Dermis microvascular lymphatic vessel endothelial cell (primary cell): ENCODE measurements around the gene DENND2C. TPM values are rescaled to one million over a fixed set of nuclear protein-coding genes. Genes with fewer than 3 reads are reported as not detected.

Source experiments
- DNase-seq, 2 donors: peaks; one replicate each; pipeline versions ENCODE4 v3.0.0 to v3.0.0-alpha.2; 2010; ENCODE audit warnings: low read depth in 2 of 2
- total RNA-seq: library from RNA; depleted of rRNA; stranded (reverse); fragments of >200 nt; gene quantifications from 2 replicates; pipeline ENCODE4 v1.2.1, GENCODE V29; 2014

The DENND2C gene
- total RNA-seq, 1 donor from 2014 or later: 4.0 TPM

DNA sequence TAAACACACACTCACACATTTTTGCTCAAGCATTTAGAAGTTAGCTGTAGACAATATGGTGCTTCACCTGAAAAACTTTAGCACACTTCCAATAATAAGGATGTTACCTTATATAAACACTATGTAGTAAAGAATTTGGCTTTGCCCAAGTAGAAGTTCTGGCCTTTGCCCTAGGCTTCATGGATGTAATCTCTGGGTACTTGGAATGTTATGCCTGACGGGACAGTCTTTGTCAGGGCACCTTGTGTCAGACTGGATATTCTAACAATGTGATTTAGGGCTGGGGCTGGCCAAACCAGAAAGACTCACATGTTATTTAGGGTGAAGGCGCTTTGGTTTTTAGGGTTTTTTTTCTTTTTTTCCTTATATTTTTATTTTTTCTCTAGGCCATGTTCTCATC lies 124.1 kb downstream of the DENND2C start:
- no peak for DNase-seq

DNA sequence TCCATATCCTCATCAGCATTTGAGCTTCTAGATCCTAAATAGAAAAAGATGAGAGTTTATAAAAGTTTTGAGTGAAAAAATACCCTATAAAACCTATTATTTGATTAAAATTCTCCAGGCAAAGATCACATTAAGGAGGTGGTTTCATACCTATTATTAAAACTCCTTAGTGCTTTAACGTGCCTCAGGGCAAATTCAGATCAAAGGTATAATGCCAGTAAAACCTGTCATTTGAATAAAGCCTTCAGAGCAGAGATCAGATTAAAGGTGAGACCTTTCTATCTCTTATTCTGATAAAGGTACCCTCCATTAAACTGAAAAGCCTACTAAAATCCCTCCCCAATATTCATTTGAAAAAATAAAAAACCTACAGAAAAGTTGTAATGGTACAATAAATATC lies 124.5 kb downstream of the DENND2C start:
- DNase-seq: no peak

DNA sequence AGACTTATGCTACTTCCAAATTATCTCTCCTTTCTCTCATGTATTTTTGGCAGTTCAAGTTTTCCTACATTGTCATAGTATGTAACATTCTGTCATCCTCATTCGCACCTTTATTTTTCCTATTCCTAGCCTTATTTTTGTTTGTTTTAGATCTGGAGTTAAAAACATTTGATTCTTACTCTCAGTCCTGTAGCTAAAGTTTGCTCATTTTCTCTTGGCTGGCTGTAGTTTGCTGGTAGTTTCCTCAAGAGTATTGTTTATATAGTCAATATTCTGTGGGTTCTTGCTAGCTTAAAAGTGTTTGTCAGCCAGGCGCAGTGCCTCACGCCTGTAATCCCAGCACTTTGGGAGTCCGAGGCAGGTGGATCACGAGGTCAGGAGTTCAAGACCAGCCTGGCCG lies 129.0 kb downstream of the DENND2C start:
- no peak for DNase-seq

DNA sequence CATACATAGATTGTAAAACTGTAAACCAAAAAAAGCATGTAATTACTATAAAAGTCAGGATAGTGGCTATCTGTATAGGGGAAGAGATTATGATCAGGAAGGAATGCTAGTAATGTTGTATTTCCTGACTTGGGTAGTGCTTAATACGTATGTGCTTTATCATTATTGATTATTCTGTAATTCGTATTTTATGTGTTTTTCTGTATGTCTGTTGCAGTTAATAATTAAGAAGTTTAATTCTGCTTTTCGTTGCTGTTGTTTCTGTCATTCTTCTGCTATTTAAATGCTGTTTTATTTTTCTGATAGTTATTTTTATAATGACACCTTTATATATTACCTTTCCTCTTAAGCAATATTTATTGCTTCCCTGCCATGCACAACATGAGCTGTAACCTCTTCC lies 129.6 kb downstream of the DENND2C start:
- DNase-seq: no peak

DNA sequence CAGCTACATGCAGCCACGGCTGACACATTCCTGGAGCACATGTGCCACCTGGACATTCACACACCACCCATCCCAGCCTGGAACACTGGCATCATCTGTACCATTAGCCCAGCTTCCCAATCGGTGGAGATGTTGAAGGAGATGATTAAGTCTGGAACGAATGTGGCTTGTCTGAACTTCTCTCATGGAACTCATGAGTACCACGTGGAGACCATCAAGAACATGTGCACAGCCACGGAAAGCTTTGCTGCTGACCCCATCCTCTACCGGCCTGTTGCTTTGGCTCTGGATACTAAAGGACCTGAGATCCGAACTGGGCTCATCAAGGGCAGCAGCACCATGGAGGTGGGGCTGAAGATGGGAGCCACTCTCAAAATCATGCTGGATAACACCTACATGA lies 133.8 kb downstream of the DENND2C start:
- DNase-seq: no peak

DNA sequence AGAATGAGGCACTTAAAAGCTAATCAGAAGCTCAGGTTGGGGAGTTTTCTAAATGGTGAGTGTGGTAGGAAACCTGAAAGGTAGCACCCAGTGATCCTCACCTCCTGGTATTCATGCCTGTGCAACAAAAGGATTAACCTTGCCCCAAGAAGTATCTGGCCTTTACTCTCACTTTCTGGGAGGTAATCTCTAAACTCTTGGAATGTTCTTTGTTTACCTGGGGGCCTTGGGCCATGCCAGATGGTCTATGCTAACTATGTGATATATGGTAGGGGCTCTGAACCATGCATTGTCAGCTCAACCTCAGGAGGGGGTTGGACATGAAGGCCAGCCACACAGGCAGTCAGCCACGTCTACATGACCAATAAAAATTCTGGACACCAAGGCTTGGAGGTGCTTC lies 134.4 kb downstream of the DENND2C start:
- DNase-seq: no peak

Other genes with a start within 250 kb of the DENND2C start
- gene TRIM33, start 158.8 kb downstream of the DENND2C start, total RNA-seq: 16.9 and 24.8 TPM in 2 replicates
- gene BCAS2, start 88.4 kb downstream of the DENND2C start, total RNA-seq: 25.0 and 29.3 TPM in 2 replicates
- gene AMPD1, start 25.5 kb upstream of the DENND2C start, total RNA-seq: not detected in 2 replicates
- 74.5 and 76.3 TPM in 2 replicates for gene NRAS, start 46.7 kb upstream of the DENND2C start, total RNA-seq
- gene CSDE1, start 87.9 kb upstream of the DENND2C start, total RNA-seq: 996 and 1,077 TPM in 2 replicates
- gene SIKE1, start 110.6 kb upstream of the DENND2C start, total RNA-seq: 38.3 and 42.5 TPM in 2 replicates
- gene SYCP1, start 184.8 kb upstream of the DENND2C start, total RNA-seq: not detected in 2 replicates